ENCODE data around the gene KANSL1.
A peak's percentile ranks its signal among the peaks of the same experiment; 100 is the strongest.

The KANSL1 gene

DNA sequence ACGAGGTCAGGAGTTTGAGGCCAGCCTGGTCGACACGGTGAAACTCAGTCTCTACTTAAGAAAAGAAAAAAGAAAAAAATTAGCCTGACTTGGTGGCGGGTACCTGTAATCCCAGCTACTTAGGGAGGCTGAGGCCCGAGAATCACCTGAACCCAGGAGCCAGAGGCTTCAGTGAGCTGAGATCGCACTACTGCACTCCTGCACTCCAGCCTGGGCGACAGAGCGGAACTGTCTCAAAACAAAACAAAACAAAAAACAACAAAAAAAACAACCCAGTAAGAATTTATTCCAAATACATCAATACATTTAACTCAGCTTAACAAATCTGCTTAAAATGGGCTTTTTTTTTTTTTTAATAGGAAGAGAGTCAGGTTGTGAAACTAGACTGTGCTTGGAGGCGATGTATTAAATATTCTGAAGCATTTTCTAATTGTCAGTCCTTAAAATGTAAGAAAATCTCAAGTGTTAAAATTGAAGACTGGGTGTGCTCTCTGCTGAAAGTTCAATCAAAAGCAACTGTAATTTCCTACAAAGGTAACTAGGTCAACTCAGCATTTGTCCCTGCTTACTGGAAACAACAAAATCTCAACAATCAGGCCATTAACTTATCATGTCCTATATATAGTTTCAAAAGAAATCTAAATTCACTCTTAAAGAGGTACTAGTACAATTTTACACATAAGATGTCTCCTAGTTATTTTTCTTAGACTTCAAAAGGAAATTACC, 23.2 kb downstream of the KANSL1 start:
- no peak for DNase-seq (ENCODE audit: low read depth in 3 of 3)

GRCh38 chr17:46167826-46168569, 25.2 kb downstream of the KANSL1 start:
- DNase-seq (ENCODE audit: low read depth in 3 of 3): no peak

- no peak for DNase-seq (ENCODE audit: low read depth in 3 of 3)
These were observed 26.0 kb downstream of the KANSL1 start for GRCh38 chr17:46167267-46167666.

- DNase-seq (ENCODE audit: low read depth in 3 of 3): no peak
These were observed 26.5 kb downstream of the KANSL1 start for GRCh38 chr17:46166692-46167249.

GRCh38 chr17:46163929-46164594, 29.2 kb downstream of the KANSL1 start:
- DNase-seq (ENCODE audit: low read depth in 3 of 3): no peak

DNA sequence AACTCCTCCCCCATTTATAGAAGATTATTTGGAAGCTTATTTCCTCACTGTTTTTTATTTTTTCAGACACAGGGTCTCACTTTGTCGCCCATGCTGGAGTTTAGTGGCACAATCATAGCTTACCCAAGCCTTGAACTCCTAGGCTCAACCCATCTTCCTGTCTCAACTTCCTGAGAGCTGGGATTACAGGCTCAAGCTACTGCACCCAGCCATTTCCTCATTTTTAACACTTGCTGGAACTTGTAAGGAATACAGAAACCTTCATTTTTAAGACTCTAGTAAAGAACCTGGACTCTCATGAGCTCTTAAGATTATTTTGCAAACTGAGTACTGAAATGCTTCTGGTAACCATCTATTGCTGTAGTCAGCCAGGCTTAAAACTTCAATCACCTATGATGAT, 29.9 kb downstream of the KANSL1 start:
- no peak for DNase-seq (ENCODE audit: low read depth in 3 of 3)

GRCh38 chr17:46162866-46163265, 30.4 kb downstream of the KANSL1 start:
- DNase-seq (ENCODE audit: low read depth in 3 of 3): no peak

DNA sequence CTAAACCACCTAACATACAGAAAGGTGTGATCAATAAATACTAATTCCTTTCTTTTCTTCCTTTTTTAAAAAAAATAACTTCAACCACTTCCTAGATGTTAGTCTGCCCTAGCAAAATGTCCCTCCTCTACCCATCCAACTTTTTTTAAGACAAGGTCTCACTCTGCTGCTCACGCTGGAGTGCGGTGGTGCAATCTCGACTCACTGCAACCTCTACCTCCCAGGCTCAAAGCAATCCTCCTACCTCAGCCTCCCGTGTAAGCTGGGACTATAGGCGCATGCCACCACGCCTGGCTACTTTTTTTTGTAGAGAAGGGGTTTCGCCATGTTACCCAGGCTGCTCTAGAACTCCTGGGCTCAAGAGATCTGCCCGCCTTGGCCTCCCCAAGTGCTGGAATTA, 33.1 kb downstream of the KANSL1 start:
- no peak for DNase-seq (ENCODE audit: low read depth in 3 of 3)

- DNase-seq (ENCODE audit: low read depth in 3 of 3): no peak
These were observed 33.5 kb downstream of the KANSL1 start for GRCh38 chr17:46159686-46160085.

DNA sequence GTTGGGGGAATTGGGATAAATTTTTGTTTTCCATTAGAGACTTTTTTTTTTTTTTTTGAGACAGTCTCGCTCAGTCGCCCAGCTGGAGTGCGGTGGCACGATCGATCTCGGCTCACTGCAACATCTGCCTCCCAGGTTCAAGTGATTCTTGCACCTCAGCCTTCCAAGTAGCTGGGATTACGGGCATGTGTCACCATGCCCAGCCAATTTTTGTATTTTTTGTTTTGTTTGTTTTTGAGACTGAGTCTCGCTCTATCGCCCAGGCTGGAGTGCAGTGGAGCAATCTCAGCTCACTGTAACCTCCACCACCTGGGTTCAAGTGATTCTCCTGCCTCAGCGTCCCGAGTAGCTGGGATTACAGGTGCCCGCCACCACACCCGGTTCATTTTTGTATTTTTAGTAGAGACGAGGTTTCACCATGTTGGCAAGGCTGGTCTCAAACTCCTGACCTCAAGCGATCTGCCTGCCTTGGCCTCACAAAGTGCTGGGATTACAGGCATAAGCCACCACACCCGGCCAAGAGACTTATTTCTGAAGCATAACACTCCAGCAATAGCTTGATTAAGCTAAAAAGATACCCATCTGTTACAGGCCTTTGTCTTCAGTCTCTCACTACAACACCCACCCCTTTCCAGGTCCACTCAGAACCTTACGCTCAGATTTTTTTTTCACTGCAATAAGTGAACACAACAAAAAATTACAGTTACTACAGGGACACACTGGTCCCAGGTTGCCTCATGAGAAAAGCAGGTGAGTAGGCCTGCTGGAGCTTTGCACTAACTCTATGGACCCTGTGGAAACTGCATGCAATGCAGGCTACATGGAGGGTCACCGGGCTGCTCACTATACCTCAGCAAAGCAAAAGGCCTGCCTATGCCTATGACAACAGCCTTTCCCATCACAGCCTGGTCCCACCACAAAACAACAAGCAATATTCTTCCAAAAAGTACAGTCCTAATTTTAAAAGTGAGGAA, 34.6 kb downstream of the KANSL1 start:
- no peak for DNase-seq (ENCODE audit: low read depth in 3 of 3)

GRCh38 chr17:46157443-46158062, 35.7 kb downstream of the KANSL1 start:
- DNase-seq (ENCODE audit: low read depth in 3 of 3): no peak

GRCh38 chr17:46154151-46154816, 38.9 kb downstream of the KANSL1 start:
- DNase-seq (ENCODE audit: low read depth in 3 of 3): no peak

- no peak for DNase-seq (ENCODE audit: low read depth in 3 of 3)
These were observed 40.8 kb downstream of the KANSL1 start for GRCh38 chr17:46152423-46152822.

DNA sequence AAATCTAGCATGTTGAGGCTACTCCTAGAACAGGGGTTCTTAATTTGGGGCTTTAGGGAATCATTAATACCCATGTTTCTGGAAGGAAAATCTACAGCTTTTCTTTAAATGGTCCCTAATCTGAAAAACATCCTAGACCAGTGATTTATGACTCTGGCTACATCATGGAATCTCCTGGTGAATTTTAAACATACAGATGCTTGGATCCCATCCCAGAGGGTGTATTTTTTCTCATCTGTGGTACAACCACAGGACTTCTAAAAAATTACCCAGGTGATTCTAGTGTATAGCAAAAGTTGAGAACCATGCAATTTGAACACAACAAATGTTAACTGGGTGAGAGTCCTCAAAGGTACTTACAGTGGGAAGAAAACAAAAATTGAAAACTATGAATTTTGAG, 41.5 kb downstream of the KANSL1 start:
- no peak for DNase-seq (ENCODE audit: low read depth in 3 of 3)

GRCh38 chr17:46150216-46150963, 42.8 kb downstream of the KANSL1 start:
- DNase-seq (ENCODE audit: low read depth in 3 of 3): no peak

DNA sequence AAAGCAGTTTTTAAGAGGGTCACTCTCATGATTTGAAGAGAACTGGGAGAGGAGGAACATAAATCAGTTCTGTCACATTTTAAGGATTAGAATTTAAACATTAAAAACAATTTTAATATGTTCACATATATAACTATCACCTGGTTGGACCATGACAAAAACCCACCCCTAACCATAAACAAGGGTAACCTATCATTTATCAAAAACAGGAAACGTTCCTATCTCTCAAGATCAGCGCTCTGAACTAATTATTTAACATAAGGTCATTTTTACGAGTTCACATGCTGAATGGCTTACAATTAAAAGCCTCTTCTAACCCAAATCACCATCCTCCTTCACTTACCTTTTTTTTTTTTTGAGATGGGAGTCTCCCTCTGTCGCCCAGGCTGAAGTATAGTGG, 45.0 kb downstream of the KANSL1 start:
- DNase-seq (ENCODE audit: low read depth in 3 of 3): no peak

GRCh38 chr17:46147296-46147695, 45.9 kb downstream of the KANSL1 start:
- DNase-seq (ENCODE audit: low read depth in 3 of 3): peak in 1 of 3 donors; percentile 10

DNA sequence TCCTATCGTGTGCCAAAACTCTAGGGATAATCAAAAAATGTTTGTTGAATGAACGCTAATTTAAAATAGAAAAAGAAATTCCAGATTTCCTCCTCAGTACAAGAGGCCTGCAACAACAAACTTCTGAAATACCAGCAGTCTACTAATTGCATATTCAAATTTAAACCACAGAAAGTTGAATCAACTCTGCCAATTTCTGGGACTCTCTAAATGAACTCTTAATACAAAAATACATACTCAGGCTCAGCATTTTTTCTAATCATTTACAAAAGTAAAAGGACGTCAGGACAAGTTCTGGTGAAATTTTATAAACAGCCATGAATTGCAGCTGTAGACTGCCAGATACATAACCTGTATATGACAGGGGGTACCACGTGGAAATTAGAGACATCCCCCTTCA, 49.0 kb downstream of the KANSL1 start:
- no peak for DNase-seq (ENCODE audit: low read depth in 3 of 3)

- no peak for DNase-seq (ENCODE audit: low read depth in 3 of 3)
These were observed 49.4 kb downstream of the KANSL1 start for GRCh38 chr17:46143827-46144236.

DNA sequence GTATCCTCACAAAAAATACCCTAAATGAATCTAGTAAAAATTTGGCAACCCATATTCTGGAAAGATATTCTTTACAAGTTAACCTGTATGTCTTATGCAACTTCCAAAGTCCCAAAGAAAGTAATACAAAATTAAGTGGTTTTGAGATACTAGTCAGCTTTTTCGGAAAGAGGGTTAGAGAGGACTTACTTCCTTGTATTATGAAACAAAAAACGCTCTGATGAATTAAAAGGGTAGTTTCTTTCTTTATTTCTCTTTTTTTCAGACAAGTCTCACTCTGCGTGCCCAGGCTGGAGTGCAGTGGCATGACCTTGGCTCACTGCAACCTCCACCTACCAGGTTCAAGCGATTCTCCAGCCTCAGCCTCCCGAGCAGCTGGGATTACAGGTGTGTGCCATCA, 51.6 kb downstream of the KANSL1 start:
- DNase-seq (ENCODE audit: low read depth in 3 of 3): no peak
